ENCODE measurements around the gene SHROOM1. TPM values are rescaled to one million over a fixed set of nuclear protein-coding genes. Genes with fewer than 3 reads are reported as not detected.

SHROOM1 gene
- total RNA-seq, 5 donors from 2014 or later (not counting 1 experiment from before 2014, with no cell fraction given): 0.35 to 1.1 (median 0.62) TPM; not detected in 2

- no peak for DNase-seq
- Mint-ChIP-seq H3K4me3 (no peak overlapping the region), H3K9me3 (no peaks in the 10 kb centered on the region), H3K36me3 (no peaks in the 10 kb centered on the region), H3K27ac (no peak overlapping the region), H3K4me1 (peaks cover 12 to 28% (median 17%) of the 10 kb centered on the region in 3 donors), H3K27me3 (peaks cover 10 to 18% of the 10 kb centered on the region in 2 donors)
- CTCF ChIA-PET: no interaction called here
- no peaks in the 10 kb centered on the region for H3K9me3 ChIP-seq
- POLR2A ChIA-PET: no interaction called here
- H3K4me1 ChIP-seq (ENCODE audit: control insufficient read depth in 1 of 2, extremely low read depth in 1 of 2, insufficient read depth in 2 of 2, low read length in 2 of 2): peaks cover 0 to 18% of the 10 kb centered on the region in 2 experiments
- peaks cover 4 to 19% of the 10 kb centered on the region in 2 experiments for H3K27me3 ChIP-seq (replicated peaks in 1 of 2; ENCODE audit: control insufficient read depth in 2 of 2, extremely low read depth in 1 of 2, insufficient read depth in 2 of 2, low read length in 1 of 2)
- no peaks in the 10 kb centered on the region for H3K36me3 ChIP-seq (ENCODE audit: control insufficient read depth in 2 of 2, extremely low read depth in 1 of 2, insufficient read depth in 1 of 2, low read length in 1 of 2)
- H3K27ac ChIP-seq (ENCODE audit: low read length): no peak overlapping the region
- 97% methylated on average over 5 of the region's 5 CpGs for WGBS (ENCODE audit: insufficient coverage)
- H3K4me3 ChIP-seq (ENCODE audit: control insufficient read depth in 1 of 2, extremely low read depth in 1 of 2, low read length in 1 of 2): no peak overlapping the region
- ATAC-seq (replicated peaks in 1 of 4): no peak
These were observed 55.6 kb downstream of the SHROOM1 start for GRCh38 chr5:132774896-132775295.

GRCh38 chr5:132774406-132774805 is 56.0 kb downstream of the SHROOM1 start:
- no peaks in the 10 kb centered on the region for H3K36me3 Mint-ChIP-seq
- H3K4me3 Mint-ChIP-seq: no peak overlapping the region
- no peak overlapping the region for H3K27ac Mint-ChIP-seq
- ChIA-PET CTCF (no interaction called here), POLR2A (no interaction called here)
- peaks cover 6 to 15% of the 10 kb centered on the region in 2 donors for H3K27me3 Mint-ChIP-seq
- Histone ChIP-seq H3K36me3 (ENCODE audit: control insufficient read depth in 2 of 2, extremely low read depth in 1 of 2, insufficient read depth in 1 of 2, low read length in 1 of 2) (no peaks in the 10 kb centered on the region), H3K4me1 (ENCODE audit: control insufficient read depth in 1 of 2, extremely low read depth in 1 of 2, insufficient read depth in 2 of 2, low read length in 2 of 2) (peaks cover 0 to 18% of the 10 kb centered on the region in 2 experiments), H3K27ac (ENCODE audit: low read length) (no peak overlapping the region), H3K27me3 (replicated peaks in 1 of 2; ENCODE audit: control insufficient read depth in 2 of 2, extremely low read depth in 1 of 2, insufficient read depth in 2 of 2, low read length in 1 of 2) (peaks cover 4 to 19% of the 10 kb centered on the region in 2 experiments), H3K9me3 (no peaks in the 10 kb centered on the region), H3K4me3 (ENCODE audit: control insufficient read depth in 1 of 2, extremely low read depth in 1 of 2, low read length in 1 of 2) (no peak overlapping the region)
- DNase-seq (no peak), ATAC-seq (replicated peaks in 1 of 4) (no peak)
- H3K9me3 Mint-ChIP-seq: no peaks in the 10 kb centered on the region
- WGBS (ENCODE audit: insufficient coverage): 83% methylated on average over 3 of the region's 3 CpGs
- H3K4me1 Mint-ChIP-seq: peaks cover 9 to 25% (median 14%) of the 10 kb centered on the region in 3 donors

- 86% methylated on average over 8 of the region's 12 CpGs for WGBS (ENCODE audit: insufficient coverage)
- Mint-ChIP-seq H3K9me3 (no peaks in the 10 kb centered on the region), H3K27me3 (peaks cover 4 to 10% of the 10 kb centered on the region in 2 donors), H3K36me3 (no peaks in the 10 kb centered on the region), H3K4me3 (no peak overlapping the region), H3K27ac (no peak overlapping the region), H3K4me1 (peaks cover 9 to 22% (median 14%) of the 10 kb centered on the region in 3 donors)
- Histone ChIP-seq H3K27me3 (replicated peaks in 1 of 2; ENCODE audit: control insufficient read depth in 2 of 2, extremely low read depth in 1 of 2, insufficient read depth in 2 of 2, low read length in 1 of 2) (peaks cover 2 to 19% of the 10 kb centered on the region in 2 experiments), H3K4me3 (ENCODE audit: control insufficient read depth in 1 of 2, extremely low read depth in 1 of 2, low read length in 1 of 2) (no peak overlapping the region), H3K36me3 (ENCODE audit: control insufficient read depth in 2 of 2, extremely low read depth in 1 of 2, insufficient read depth in 1 of 2, low read length in 1 of 2) (no peaks in the 10 kb centered on the region), H3K27ac (ENCODE audit: low read length) (no peak overlapping the region), H3K4me1 (ENCODE audit: control insufficient read depth in 1 of 2, extremely low read depth in 1 of 2, insufficient read depth in 2 of 2, low read length in 2 of 2) (peaks cover 0 to 18% of the 10 kb centered on the region in 2 experiments), H3K9me3 (no peaks in the 10 kb centered on the region)
- peak in 1 of 35 experiments; percentile 11 for DNase-seq
- ChIA-PET CTCF (no interaction called here), POLR2A (no interaction called here)
- ATAC-seq (replicated peaks in 1 of 4): no peak
These were observed 56.7 kb downstream of the SHROOM1 start for GRCh38 chr5:132773601-132774355.

GRCh38 chr5:132773114-132773513 is 57.3 kb downstream of the SHROOM1 start:
- Mint-ChIP-seq H3K4me1 (peaks cover 4 to 17% (median 11%) of the 10 kb centered on the region in 3 donors), H3K9me3 (no peaks in the 10 kb centered on the region), H3K27ac (no peak overlapping the region), H3K36me3 (no peaks in the 10 kb centered on the region), H3K27me3 (peaks cover 1 to 3% of the 10 kb centered on the region in 2 donors), H3K4me3 (no peak overlapping the region)
- POLR2A ChIA-PET: no interaction called here
- CTCF ChIA-PET: no interaction called here
- Histone ChIP-seq H3K36me3 (ENCODE audit: control insufficient read depth in 2 of 2, extremely low read depth in 1 of 2, insufficient read depth in 1 of 2, low read length in 1 of 2) (no peaks in the 10 kb centered on the region), H3K4me3 (ENCODE audit: control insufficient read depth in 1 of 2, extremely low read depth in 1 of 2, low read length in 1 of 2) (no peak overlapping the region), H3K9me3 (no peaks in the 10 kb centered on the region), H3K27ac (ENCODE audit: low read length) (no peak overlapping the region), H3K27me3 (replicated peaks in 1 of 2; ENCODE audit: control insufficient read depth in 2 of 2, extremely low read depth in 1 of 2, insufficient read depth in 2 of 2, low read length in 1 of 2) (peaks cover 2 to 17% of the 10 kb centered on the region in 2 experiments), H3K4me1 (ENCODE audit: control insufficient read depth in 1 of 2, extremely low read depth in 1 of 2, insufficient read depth in 2 of 2, low read length in 2 of 2) (peaks cover 0 to 16% of the 10 kb centered on the region in 2 experiments)
- ATAC-seq (replicated peaks in 1 of 4): no peak
- DNase-seq: peak in 1 of 35 experiments; percentile 10
- WGBS (ENCODE audit: insufficient coverage): 90% methylated on average over 5 of the region's 5 CpGs

GRCh38 chr5:132772291-132773070 is 58.0 kb downstream of the SHROOM1 start:
- Histone ChIP-seq H3K27ac (ENCODE audit: low read length) (no peak overlapping the region), H3K36me3 (ENCODE audit: control insufficient read depth in 2 of 2, extremely low read depth in 1 of 2, insufficient read depth in 1 of 2, low read length in 1 of 2) (no peaks in the 10 kb centered on the region), H3K9me3 (no peaks in the 10 kb centered on the region), H3K27me3 (replicated peaks in 1 of 2; ENCODE audit: control insufficient read depth in 2 of 2, extremely low read depth in 1 of 2, insufficient read depth in 2 of 2, low read length in 1 of 2) (peaks cover 0 to 11% of the 10 kb centered on the region in 2 experiments), H3K4me3 (ENCODE audit: control insufficient read depth in 1 of 2, extremely low read depth in 1 of 2, low read length in 1 of 2) (no peak overlapping the region), H3K4me1 (ENCODE audit: control insufficient read depth in 1 of 2, extremely low read depth in 1 of 2, insufficient read depth in 2 of 2, low read length in 2 of 2) (peaks cover 0 to 10% of the 10 kb centered on the region in 2 experiments)
- Mint-ChIP-seq H3K9me3 (no peaks in the 10 kb centered on the region), H3K27ac (no peak overlapping the region), H3K4me1 (peaks cover 0 to 12% (median 6%) of the 10 kb centered on the region in 3 donors), H3K4me3 (no peak overlapping the region), H3K36me3 (no peaks in the 10 kb centered on the region), H3K27me3 (no peaks in the 10 kb centered on the region)
- ATAC-seq (replicated peaks in 1 of 4) (no peak), DNase-seq (peak in 1 of 35 experiments; percentile 4)
- POLR2A ChIA-PET: no interaction called here
- WGBS (ENCODE audit: insufficient coverage): 92% methylated on average over 3 of the region's 8 CpGs
- CTCF ChIA-PET: no interaction called here

All from T-cell (primary cell).